ENCODE data around the gene NAB2.
"Not testable (repeated sequence)": the region's sequence is repeated elsewhere in the genome, so short reads cannot be mapped to it uniquely, and the experiment has no call there.

NAB2 gene

GRCh38 chr12:57088354-57089270, at the start of gene NAB2:
Gene NAB2 (plus strand): TSS chr12:57089114. CDS start chr12:57089272, 158 bp downstream.
- peak; percentile 83 to 85 for DNase-seq (ENCODE audit: low read depth in 2 of 2)

GRCh38 chr12:57040211-57040610, 48.7 kb upstream of the NAB2 start:
- no peak for DNase-seq (ENCODE audit: low read depth in 2 of 2)

- no peak for DNase-seq (ENCODE audit: low read depth in 2 of 2)
These were observed 48.2 kb upstream of the NAB2 start for GRCh38 chr12:57040750-57041149.

- DNase-seq (ENCODE audit: low read depth in 2 of 2) = no peak
These were observed 46.2 kb upstream of the NAB2 start for GRCh38 chr12:57042695-57043094.

GRCh38 chr12:57044468-57044867, 44.4 kb upstream of the NAB2 start:
- DNase-seq (ENCODE audit: low read depth in 2 of 2) = no peak

- DNase-seq (ENCODE audit: low read depth in 2 of 2) = no peak
These were observed 44.0 kb upstream of the NAB2 start for GRCh38 chr12:57044889-57045288.

- DNase-seq (ENCODE audit: low read depth in 2 of 2) = no peak
These were observed 42.7 kb upstream of the NAB2 start for GRCh38 chr12:57046086-57046791.

GRCh38 chr12:57046947-57047890, 41.7 kb upstream of the NAB2 start:
- peak; percentile 33 to 45 for DNase-seq (ENCODE audit: low read depth in 2 of 2)

GRCh38 chr12:57047981-57048380, 40.9 kb upstream of the NAB2 start:
- DNase-seq (ENCODE audit: low read depth in 2 of 2) = no peak

- DNase-seq (ENCODE audit: low read depth in 2 of 2) = no peak
These were observed 40.3 kb upstream of the NAB2 start for GRCh38 chr12:57048423-57049118.

GRCh38 chr12:57049119-57049446, 39.8 kb upstream of the NAB2 start:
- DNase-seq (ENCODE audit: low read depth in 2 of 2) = no peak

GRCh38 chr12:57049890-57050289, 39.0 kb upstream of the NAB2 start, which contains the start of gene MYO1A:
Gene MYO1A (minus strand): TSS chr12:57050129. CDS start chr12:57048323, 1,806 bp downstream.
- DNase-seq (ENCODE audit: low read depth in 2 of 2) = no peak

- no peak for DNase-seq (ENCODE audit: low read depth in 2 of 2)
These were observed 37.9 kb upstream of the NAB2 start for GRCh38 chr12:57051011-57051410.

GRCh38 chr12:57053146-57053545, 35.8 kb upstream of the NAB2 start:
- DNase-seq (ENCODE audit: low read depth in 2 of 2) = not testable (repeated sequence)

GRCh38 chr12:57053901-57054300, 35.0 kb upstream of the NAB2 start:
- not testable (repeated sequence) for DNase-seq (ENCODE audit: low read depth in 2 of 2)

- no peak for DNase-seq (ENCODE audit: low read depth in 2 of 2)
These were observed 33.1 kb upstream of the NAB2 start for GRCh38 chr12:57055824-57056223.

GRCh38 chr12:57057067-57057751, 31.7 kb upstream of the NAB2 start:
- DNase-seq (ENCODE audit: low read depth in 2 of 2) = no peak

GRCh38 chr12:57058454-57058853, 30.5 kb upstream of the NAB2 start:
- no peak for DNase-seq (ENCODE audit: low read depth in 2 of 2)

GRCh38 chr12:57063991-57064685, 24.8 kb upstream of the NAB2 start:
- DNase-seq (ENCODE audit: low read depth in 2 of 2) = no peak

- no peak for DNase-seq (ENCODE audit: low read depth in 2 of 2)
These were observed 22.7 kb upstream of the NAB2 start for GRCh38 chr12:57066245-57066644.
